Measurements from ENCODE around the gene RND2.

RND2 gene

DNA sequence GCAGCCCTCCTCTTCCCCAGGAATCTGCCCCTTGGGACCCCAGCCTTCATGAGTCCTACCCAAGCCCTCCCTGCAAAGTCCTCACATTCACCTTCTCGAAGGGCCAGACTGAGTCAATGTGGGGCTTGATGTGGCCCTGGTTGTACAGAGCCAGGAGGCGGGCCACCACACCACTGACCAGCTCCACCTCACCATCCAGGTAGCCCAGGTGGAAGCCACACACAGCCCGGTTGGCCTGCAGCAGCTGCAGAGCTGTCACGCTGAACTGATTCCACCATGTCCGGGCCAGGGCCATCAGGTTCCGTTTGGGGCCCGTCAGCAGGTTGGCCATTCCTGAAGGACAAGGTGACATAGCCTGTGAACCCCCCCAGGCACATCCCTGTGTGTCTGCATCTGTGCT, 8.8 kb upstream of the RND2 start:
- Mint-ChIP-seq H3K9me3 (no peaks in the 10 kb centered on the region), H3K4me1 (ENCODE audit: low read depth) (peaks cover 29% of the 10 kb centered on the region), H3K27ac (peak overlapping the region; percentile 55), H3K27me3 (no peaks in the 10 kb centered on the region), H3K36me3 (ENCODE audit: low read depth) (peaks cover 39% of the 10 kb centered on the region), H3K4me3 (no peak overlapping the region)
- no peak for DNase-seq

DNA sequence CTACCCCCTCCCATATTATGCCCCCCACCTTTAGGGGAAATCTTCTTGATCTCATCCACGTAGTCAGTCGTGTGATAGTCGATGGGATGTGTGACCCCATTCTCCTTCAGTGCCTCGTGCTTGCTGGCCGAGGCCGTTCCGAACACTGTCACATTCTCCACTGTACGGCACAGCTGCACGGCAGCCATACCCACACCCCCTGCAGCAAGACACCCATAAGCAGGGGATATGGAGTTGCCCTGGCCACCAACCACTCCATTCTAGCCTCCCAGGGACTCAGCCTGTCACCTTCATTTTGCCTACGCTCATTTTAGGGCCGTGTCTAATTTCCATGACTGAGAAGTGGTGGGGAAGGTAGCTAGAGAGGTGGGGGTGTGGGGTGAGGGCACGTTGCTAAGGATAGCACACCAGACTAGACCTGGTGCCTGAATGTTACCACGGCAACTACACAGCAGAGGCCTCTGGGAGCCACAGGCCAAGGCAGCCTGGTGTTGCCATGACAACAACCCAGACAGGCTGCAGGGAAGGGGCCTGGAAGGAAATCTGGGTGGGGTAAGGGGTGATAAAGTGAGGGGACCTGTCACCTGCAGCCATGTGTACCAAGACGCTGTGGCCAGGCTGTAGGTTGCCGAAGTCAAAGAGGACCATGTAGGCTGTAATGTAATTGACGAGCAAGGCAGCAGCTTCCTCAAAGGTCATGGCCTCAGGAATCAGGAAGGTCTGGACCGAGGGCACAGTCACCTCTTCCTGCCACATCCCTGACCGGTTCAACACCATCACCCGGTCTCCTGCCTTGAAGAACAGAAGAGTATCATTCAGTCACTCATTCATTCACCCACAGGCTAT, 6.8 kb upstream of the RND2 start:
- no peaks in the 10 kb centered on the region for H3K27me3 Mint-ChIP-seq
- no peaks in the 10 kb centered on the region for H3K9me3 Mint-ChIP-seq
- H3K36me3 Mint-ChIP-seq (ENCODE audit: low read depth), result peaks cover 25% of the 10 kb centered on the region
- no peak for DNase-seq
- H3K27ac Mint-ChIP-seq, result peak overlapping the region; percentile 19
- no peak overlapping the region for H3K4me3 Mint-ChIP-seq
- peaks cover 30% of the 10 kb centered on the region for H3K4me1 Mint-ChIP-seq (ENCODE audit: low read depth)

DNA sequence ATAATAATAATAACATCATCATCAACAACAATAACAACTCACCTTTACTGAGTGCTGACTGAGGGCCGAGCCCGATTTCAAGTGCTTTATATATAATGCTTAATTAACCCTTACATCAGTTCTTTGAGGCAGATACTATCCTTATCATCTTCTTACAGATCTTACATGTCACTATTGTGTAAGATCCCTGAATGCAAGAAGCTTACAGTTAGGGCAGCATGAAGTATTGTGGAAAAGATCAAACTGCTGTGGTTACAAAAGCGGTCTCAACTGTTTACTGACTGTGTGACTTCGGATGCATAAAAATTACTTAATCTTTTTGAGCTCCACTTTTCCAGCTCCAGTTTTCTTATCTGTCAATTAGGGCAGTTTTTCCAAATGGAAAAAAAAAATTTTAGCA, 6.1 kb upstream of the RND2 start:
- H3K27me3 Mint-ChIP-seq, result no peaks in the 10 kb centered on the region
- DNase-seq, result no peak
- no peak overlapping the region for H3K27ac Mint-ChIP-seq
- peaks cover 30% of the 10 kb centered on the region for H3K4me1 Mint-ChIP-seq (ENCODE audit: low read depth)
- H3K4me3 Mint-ChIP-seq, result no peak overlapping the region
- H3K36me3 Mint-ChIP-seq (ENCODE audit: low read depth), result peaks cover 18% of the 10 kb centered on the region
- no peaks in the 10 kb centered on the region for H3K9me3 Mint-ChIP-seq

DNA sequence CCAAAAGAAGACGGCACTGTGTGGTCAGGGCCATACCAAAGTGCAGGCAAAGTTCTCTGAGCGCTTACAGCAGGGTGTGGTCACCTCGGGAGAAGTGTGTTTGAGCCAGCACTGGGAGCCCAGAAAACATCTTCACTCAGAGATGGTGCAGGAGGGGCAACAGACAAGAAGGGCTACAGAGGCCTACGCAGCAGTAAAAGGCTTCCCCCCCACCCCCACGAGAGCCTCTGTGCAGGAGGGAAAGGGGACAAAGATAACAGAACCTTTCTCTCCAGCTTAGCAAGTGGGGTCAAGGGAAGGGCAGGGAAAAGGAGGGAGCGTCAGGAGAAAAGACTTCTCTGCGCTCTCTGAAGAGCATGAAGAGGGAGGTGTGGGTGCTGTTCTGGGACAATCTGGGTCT, 5.6 kb upstream of the RND2 start:
- DNase-seq, result no peak
- Mint-ChIP-seq H3K36me3 (ENCODE audit: low read depth) (peaks cover 13% of the 10 kb centered on the region), H3K27me3 (no peaks in the 10 kb centered on the region), H3K27ac (no peak overlapping the region), H3K4me3 (no peak overlapping the region), H3K4me1 (ENCODE audit: low read depth) (peaks cover 33% of the 10 kb centered on the region), H3K9me3 (no peaks in the 10 kb centered on the region)

DNA sequence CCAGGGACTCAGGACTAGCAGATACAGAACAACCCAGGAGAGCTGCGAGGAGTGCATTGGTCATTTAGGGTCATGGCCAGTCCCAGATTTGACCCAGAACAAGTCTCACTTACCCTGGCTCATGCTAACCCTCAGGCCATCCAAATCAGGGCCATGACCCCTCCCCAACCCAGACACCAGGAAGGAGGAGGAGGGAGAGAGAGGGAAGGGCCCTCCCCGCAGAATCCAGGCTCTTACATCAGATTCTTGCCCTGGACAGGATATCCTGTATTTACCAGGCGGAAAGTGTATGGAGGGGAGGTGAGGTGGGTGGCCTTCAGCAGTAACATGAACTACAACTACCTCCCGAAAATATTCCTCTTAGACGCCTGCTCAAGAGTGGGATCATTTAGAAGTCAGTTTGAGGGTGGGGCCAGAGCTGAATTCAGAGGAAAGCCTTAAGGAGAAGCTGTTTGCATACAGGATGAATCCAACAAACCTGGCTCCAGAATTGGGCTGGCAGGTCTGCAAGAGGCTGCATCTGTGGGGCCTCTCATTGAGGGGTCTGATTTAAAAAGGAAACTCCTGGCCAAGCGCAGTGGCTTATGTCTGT, 4.9 kb upstream of the RND2 start:
- H3K27me3 Mint-ChIP-seq, result peaks cover 2% of the 10 kb centered on the region
- H3K4me3 Mint-ChIP-seq, result peak overlapping the region; percentile 85
- no peaks in the 10 kb centered on the region for H3K9me3 Mint-ChIP-seq
- H3K4me1 Mint-ChIP-seq (ENCODE audit: low read depth), result peaks cover 38% of the 10 kb centered on the region
- no peak overlapping the region for H3K27ac Mint-ChIP-seq
- H3K36me3 Mint-ChIP-seq (ENCODE audit: low read depth), result peaks cover 7% of the 10 kb centered on the region
- no peak for DNase-seq

DNA sequence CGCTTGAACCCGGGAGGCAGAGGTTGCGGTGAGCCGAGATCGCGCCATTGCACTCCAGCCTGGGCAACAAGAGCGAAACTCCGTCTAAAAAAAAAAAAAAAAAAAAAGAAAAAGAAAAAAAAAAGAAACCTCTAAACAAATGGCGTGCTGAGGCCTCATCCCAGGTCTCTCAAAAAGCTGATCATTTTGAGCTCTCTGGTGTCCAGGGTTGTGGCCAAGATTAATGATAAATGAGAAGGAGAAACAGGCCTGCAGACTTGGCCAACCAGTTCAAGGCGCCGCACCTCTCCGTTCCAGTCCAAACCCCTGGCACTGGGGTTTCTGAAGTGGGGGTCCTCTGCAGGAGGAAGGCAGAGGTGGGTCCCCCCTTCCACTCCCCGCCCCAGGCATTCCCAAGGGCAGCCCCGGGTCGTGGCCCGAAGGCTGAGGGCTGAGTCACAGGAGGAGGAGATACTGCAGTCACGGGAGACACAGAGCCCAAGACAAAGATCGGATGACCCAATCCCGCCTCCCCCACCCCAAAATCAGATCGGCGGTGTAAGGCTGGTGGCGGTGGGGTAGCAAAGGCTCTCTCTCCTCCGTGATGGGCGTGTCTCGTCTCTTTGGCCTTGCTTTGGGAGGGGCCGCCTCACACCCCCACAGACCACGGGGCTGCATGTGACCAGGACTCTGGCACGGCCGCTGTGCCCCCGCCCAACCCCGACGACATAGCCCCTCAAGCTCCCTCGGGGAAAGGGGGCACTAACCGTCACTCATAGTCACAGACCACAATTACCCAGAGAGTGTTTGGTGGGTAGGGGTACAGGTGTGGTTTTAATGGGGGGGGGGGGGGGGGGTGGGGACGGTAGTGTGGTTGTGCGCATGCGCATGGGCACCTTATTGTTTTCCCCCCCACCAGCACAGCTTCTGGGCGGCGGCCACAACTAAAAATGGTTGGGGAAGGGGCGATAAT, 4.0 kb upstream of the RND2 start:
- Mint-ChIP-seq H3K27me3 (peaks cover 2% of the 10 kb centered on the region), H3K36me3 (ENCODE audit: low read depth) (peaks cover under 1% of the 10 kb centered on the region), H3K4me1 (ENCODE audit: low read depth) (peaks cover 40% of the 10 kb centered on the region), H3K27ac (peak overlapping the region; percentile 81), H3K9me3 (no peaks in the 10 kb centered on the region), H3K4me3 (peak overlapping the region; percentile 85)
- DNase-seq, result no peak

DNA sequence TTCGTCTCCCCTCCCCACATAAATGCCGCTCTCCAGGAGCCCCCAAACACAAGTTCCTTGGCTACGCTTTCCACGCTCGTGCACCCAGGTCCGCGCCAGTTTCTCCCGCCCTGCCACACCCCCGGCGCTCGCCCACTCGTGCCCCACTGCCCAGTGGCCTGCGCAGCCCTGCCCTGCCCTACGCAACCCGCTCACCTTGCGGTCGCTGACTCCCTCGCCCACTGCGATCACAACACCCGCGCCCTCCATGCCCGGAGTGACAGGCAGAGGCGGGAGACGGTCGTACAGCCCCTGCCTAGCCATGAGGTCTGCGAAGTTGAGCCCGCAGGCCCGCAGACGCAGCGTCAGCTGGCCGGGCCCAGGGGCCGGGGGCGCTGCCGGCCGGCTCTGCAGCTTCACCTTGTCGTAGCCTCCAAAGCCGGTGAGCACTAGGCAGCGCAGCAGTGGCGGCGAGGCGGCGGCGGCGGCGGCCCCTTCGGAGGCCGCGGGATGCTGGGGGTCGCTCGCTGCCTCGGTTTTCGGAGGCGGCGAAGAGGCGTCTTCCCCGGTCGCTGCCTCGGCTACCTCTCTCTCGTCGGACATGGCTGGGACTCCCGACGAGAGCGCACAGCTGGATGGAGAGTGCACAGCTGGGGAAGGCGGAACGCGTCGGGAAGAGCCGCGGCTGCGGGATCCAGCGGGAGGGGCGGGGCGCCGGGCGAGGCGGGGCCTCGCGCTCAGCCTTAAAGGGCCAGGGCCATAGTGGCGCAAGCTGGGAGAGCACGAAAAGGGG, 3.1 kb upstream of the RND2 start, which contains the start of gene VAT1:
VAT1 (minus strand) TSS at position 645 of the 772 bp plus-strand sequence; CDS start at position 582, 63 bp downstream.
- Mint-ChIP-seq H3K4me1 (ENCODE audit: low read depth) (peaks cover 40% of the 10 kb centered on the region), H3K4me3 (peak within 1 kb of the TSS; percentile 85), H3K27me3 (peaks cover 2% of the 10 kb centered on the region), H3K9me3 (no peaks in the 10 kb centered on the region), H3K27ac (peak within 1 kb of the TSS; percentile 81), H3K36me3 (ENCODE audit: low read depth) (no peaks in the 10 kb centered on the region)
- peak; percentile 80 for DNase-seq

DNA sequence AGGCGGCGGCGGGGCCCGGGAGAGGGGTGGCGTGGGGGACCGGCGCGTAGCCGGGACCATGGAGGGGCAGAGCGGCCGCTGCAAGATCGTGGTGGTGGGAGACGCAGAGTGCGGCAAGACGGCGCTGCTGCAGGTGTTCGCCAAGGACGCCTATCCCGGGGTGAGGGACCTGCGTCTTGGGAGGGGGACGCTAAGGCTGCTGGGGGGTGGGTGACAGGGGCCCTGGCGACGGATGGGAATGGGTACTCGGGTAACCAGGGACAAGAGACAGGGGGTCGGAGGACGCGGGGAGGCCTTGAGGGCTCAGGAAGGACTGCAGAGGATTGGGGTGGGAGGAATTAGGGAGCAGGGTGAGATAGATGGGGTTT, 243 bp downstream of the RND2 start:
- Mint-ChIP-seq H3K27ac (peak overlapping the region; percentile 11), H3K9me3 (no peaks in the 10 kb centered on the region), H3K4me1 (ENCODE audit: low read depth) (peaks cover 21% of the 10 kb centered on the region), H3K36me3 (ENCODE audit: low read depth) (no peaks in the 10 kb centered on the region), H3K4me3 (peak overlapping the region; percentile 50), H3K27me3 (peaks cover 2% of the 10 kb centered on the region)
- DNase-seq, result no peak

DNA sequence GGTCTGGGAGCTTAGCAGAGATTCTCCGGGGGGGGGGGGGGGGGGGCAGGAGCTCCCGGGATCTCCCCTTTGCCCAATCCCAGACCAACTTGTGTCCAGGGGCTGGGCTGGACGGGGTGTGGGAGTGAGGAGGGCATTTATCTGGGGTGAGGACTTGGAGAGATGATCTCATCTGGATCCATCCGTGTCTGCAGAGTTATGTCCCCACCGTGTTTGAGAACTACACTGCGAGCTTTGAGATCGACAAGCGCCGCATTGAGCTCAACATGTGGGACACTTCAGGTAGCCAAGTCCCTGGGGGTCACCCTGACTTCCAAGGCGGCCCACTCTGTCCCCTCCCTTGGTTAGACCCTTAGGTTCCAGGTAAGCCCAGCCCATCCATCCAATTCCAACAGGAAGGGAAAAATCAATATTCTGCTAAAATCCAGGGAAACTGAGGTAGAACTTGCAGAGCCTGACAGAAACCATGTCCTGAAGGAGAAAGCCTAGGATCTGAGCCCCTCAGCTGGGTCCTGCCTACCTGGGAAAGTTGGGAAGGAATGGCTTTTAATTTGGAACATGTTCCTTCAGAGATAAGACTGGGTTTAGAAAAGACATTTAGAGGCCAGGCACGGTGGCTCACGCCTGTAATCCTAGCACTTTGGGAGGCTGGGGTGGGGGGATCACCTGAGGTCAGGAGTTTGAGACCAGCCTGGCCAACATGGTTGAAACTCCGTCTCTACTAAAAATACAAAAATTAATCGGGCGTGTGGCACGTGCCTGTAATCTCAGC, 921 bp downstream of the RND2 start:
- Mint-ChIP-seq H3K36me3 (ENCODE audit: low read depth) (no peaks in the 10 kb centered on the region), H3K9me3 (no peaks in the 10 kb centered on the region), H3K27ac (no peak overlapping the region), H3K4me1 (ENCODE audit: low read depth) (peaks cover 17% of the 10 kb centered on the region), H3K4me3 (no peak overlapping the region), H3K27me3 (peaks cover 2% of the 10 kb centered on the region)
- no peak for DNase-seq

DNA sequence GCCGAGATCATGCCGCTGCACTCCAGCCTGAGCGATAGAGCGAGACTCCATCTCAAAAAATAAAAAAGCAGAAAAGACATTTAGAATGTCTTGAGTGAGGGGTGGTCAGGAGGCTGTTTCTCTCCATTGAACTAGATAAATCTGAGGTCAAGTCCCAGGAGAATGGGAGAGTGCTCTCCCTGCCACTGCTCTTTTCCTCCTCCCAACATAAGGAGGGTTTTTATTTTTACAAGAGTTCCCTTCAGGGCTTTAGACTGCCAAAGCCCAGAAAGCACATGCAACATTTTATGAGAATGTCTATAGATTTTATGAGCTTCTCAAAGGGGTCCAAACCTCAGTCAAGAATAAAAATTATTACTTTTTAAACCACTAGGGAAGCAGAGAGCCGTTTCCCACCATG, 1.6 kb downstream of the RND2 start:
- no peak for DNase-seq
- no peak overlapping the region for H3K27ac Mint-ChIP-seq
- H3K27me3 Mint-ChIP-seq, result peaks cover 2% of the 10 kb centered on the region
- peaks cover 13% of the 10 kb centered on the region for H3K4me1 Mint-ChIP-seq (ENCODE audit: low read depth)
- H3K36me3 Mint-ChIP-seq (ENCODE audit: low read depth), result no peaks in the 10 kb centered on the region
- no peaks in the 10 kb centered on the region for H3K9me3 Mint-ChIP-seq
- H3K4me3 Mint-ChIP-seq, result no peak overlapping the region

DNA sequence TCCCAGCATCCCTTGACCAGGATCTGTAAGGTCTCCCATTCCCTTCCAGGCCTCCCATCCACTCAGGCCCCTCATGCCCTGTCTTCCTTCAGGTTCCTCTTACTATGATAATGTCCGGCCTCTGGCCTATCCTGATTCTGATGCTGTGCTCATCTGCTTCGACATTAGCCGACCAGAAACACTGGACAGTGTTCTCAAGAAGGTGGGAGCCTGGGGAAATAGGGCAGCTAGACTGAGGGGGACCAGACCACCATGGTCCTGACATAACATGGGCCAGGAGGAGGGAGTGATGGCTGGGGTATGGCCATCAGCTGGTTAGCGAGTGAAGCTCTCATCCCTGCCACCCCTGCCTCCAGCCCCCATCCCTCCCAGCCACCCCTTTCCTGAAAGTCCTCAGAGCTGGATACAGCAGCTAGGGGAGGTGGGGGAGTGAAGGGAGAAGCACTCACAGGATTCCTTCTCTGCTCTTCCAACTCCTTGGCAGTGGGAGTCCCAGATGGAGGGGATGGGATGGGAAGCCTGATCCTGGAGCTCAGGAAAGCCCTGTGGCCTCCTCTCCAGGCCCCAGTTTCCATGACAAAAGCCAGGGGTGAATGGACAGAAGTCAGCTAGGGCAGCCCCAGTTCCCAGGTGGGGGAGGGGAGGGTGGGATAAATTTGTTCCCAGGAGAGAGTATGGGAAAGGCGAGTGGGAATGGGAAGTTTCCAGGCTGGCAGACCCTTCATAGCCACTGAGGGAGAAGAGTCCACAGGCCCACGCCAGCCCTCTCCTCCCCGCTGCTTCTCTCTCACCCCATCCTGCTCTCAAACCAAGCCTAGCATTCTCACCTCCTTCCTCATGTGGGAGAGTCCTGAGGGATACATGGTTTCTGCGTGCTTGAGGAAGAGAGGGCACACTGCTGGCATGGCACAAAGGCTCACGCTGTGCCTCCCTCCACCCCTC, 2.3 kb downstream of the RND2 start:
- no peaks in the 10 kb centered on the region for H3K9me3 Mint-ChIP-seq
- no peaks in the 10 kb centered on the region for H3K36me3 Mint-ChIP-seq (ENCODE audit: low read depth)
- peaks cover 2% of the 10 kb centered on the region for H3K27me3 Mint-ChIP-seq
- no peak overlapping the region for H3K27ac Mint-ChIP-seq
- no peak overlapping the region for H3K4me3 Mint-ChIP-seq
- H3K4me1 Mint-ChIP-seq (ENCODE audit: low read depth), result peaks cover 10% of the 10 kb centered on the region
- DNase-seq, result no peak

DNA sequence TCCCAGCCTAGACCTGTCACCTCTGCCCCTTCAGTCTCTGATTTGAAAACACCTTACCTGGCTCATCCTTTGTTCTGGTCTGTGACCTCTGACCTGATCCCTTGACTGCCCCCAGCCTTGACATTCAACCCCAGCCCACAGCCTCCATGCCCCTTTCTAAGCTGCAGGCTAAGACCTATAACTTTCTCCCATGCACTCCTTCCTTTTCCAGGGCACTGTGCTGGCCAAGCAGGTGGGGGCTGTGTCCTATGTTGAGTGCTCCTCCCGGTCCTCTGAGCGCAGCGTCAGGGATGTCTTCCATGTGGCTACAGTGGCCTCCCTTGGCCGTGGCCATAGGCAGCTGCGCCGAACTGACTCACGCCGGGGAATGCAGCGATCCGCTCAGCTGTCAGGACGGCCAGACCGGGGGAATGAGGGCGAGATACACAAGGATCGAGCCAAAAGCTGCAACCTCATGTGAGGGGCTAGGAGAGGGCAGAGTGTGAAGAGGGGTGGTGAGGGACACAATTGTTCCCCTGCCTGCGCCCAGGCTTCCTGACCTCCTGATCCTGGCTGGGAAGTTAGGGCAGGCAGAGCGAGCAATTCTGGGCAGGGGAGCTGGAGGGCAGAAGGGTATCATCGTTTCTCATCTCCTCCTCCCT, 3.3 kb downstream of the RND2 start:
- no peak overlapping the region for H3K27ac Mint-ChIP-seq
- no peaks in the 10 kb centered on the region for H3K9me3 Mint-ChIP-seq
- peaks cover 10% of the 10 kb centered on the region for H3K4me1 Mint-ChIP-seq (ENCODE audit: low read depth)
- H3K36me3 Mint-ChIP-seq (ENCODE audit: low read depth), result no peaks in the 10 kb centered on the region
- H3K27me3 Mint-ChIP-seq, result peaks cover 2% of the 10 kb centered on the region
- no peak for DNase-seq
- H3K4me3 Mint-ChIP-seq, result no peak overlapping the region

Data from activated T-cell treated with anti-CD3 and anti-CD28 coated beads, Interleukin-2, amount 50 U/mL, for 24 hours (primary cell).